ENCODE data around the gene CADM2.
A peak's percentile ranks its signal among the peaks of the same experiment; 100 is the strongest.

Gene CADM2

DNA sequence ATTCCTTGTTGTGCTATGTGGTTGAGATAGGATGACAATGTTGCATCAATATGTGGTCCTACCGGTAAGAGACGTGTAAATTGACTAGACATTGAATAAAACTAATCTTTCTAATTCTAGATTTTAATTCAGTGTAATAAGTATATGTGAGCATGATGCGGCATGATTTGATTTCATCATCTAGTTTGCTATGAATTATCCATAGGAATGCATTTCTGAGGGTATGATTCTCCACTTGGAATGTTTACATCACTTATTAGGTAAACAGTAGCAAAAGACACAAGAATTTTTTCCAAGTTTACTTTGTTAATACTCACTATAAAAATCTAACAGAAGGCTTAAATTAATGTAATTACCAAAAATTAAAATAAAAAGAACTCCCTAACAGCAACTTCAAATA lies 353.5 kb downstream of the CADM2 start:
- no peak for FAIRE-seq
- no peak for TF ChIP-seq POLR2A (IDR thresholded peaks at IDR 0.05; ENCODE audit: low read depth, low read length)
- DNase-seq (ENCODE audit: insufficient read length, low spot score) = no peak

DNA sequence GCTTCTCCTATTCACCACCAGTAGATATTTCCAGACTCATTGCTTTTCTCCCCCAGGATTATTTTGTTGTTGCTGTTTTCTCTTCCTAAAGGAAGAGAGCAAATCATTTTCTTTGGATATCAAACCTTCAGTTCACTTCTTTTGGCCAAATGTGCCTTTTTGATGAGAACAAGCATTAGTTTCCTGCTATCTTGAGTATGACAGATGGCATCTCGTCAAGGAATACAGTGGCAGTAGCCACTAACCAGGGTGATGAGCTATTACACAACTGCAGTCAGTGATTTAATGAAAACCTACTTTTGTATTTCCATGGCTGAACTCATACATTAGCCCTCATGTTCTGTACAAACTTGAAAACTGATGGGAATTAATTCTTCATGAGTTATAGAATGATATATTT lies 354.6 kb downstream of the CADM2 start:
- FAIRE-seq = no peak
- no peak for DNase-seq (ENCODE audit: insufficient read length, low spot score)
- no peak for TF ChIP-seq POLR2A (IDR thresholded peaks at IDR 0.05; ENCODE audit: low read depth, low read length)

DNA sequence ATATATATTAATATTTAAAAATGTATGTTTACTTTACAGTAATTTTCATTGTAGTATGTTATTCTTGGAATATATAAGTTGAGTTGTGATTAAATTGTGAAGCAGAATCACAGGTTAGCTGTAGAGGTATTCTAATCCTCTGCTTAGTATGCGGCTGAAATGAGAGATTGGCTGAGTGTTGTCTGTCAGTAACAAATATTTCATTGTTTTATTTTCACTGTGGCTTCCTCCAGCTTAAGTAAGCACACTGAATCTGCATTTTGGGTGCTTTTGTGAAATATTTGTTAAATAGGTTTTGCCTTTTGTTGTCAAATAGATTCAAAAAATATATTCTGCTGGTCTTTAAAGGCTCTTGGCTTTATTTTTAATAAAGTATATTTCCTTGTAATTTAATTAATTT lies 357.5 kb downstream of the CADM2 start:
- DNase-seq (ENCODE audit: insufficient read length, low spot score) = no peak
- no peak for FAIRE-seq
- TF ChIP-seq POLR2A (IDR thresholded peaks at IDR 0.05; ENCODE audit: low read depth, low read length) = no peak

DNA sequence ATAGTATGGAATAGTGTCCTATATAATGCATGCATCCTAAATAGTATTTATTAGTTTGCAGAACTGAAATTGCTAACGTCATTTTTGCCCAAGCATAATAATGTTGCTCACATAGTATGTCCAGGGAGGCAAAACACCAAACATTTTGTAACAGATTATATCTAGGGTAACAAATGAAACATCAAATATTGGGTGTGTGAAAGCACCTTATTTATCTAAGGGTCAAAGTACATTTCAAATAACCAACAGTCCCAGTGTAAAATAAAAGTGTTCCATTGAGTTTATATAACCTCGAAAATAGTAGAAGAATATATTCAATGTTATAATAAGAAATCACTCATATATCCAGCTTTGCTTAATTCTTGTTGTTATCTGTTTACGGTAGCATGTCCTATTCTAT lies 363.1 kb downstream of the CADM2 start:
- TF ChIP-seq POLR2A (IDR thresholded peaks at IDR 0.05; ENCODE audit: low read depth, low read length) = no peak
- DNase-seq (ENCODE audit: insufficient read length, low spot score) (no peak), FAIRE-seq (no peak)

DNA sequence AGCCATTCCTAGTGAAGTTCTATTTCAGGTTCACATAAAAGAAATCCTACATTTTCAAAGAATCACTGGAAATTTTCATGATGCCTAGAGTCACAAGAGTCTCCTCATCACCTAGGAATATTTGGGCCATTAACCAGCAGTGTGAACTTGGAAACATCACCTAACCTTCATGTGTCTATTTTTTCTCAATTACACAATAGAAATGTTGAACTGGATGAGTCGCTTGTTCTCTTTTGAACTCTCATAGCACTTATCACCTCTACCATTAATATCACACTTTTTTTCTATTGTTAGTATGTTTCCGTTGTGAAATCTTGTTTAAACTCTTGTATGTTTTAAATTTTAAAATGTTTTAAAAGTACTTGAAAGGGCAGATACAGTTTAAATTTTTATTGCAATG lies 371.3 kb downstream of the CADM2 start:
- DNase-seq (ENCODE audit: insufficient read length, low spot score) (no peak), FAIRE-seq (no peak)
- TF ChIP-seq POLR2A (IDR thresholded peaks at IDR 0.05; ENCODE audit: low read depth, low read length) = no peak

DNA sequence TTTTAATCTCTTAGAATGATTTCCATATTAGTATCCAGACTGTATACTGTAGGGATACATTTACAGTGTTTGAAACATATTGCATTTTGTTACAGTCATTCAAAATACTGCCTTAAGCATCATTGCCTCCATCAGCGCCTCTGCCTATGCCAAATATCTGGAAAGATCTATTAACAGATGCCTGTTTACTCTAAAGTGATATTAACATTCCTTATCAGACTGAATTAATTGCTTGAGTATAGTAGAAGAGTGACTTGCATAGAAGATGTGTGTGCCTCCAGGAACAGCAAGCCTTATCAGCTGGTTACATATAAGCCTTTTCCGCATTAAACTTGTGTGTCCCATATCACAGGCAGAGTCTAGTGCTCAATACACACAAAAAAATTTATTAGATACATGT lies 379.1 kb downstream of the CADM2 start:
- no peak for FAIRE-seq
- DNase-seq (ENCODE audit: insufficient read length, low spot score) = no peak
- no peak for TF ChIP-seq POLR2A (IDR thresholded peaks at IDR 0.05; ENCODE audit: low read depth, low read length)

DNA sequence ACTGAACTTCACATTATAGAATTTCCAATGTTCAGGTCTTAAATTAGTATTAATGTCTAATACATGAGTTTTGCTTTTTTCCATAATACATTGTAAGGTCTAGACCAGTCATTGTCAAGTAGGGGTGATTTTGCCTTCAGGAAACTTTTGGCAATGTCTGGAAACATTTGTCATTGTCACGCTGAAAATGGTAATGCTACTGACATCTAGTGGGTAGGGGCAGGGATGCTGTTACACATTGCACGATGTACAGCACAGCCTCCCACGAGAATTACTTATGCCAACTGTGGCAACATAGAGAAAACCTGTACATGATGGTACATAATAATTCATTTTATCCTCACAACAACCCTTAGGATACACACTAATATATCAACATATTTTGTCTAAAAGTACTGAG lies 384.1 kb downstream of the CADM2 start:
- TF ChIP-seq POLR2A (IDR thresholded peaks at IDR 0.05; ENCODE audit: low read depth, low read length) = no peak
- FAIRE-seq (no peak), DNase-seq (ENCODE audit: insufficient read length, low spot score) (no peak)

DNA sequence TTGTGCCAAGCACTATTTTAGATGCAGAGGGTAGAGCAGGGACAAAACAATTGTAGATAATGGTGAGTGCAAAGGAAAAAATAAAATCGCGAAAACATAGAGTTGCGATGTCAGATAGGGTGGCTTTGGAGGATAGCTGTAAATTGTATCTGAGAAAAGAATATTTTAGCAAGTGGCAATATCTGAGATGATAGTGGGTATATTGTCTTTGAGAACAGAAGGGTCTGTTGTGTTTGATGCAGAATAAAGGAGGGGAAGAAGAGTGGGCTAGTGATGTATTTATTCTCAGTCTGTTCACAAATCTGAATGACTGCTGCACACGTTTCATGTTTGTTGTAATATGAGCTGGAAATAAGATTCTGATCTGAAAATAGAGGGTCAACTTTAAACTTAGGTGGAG lies 396.8 kb downstream of the CADM2 start:
- FAIRE-seq = no peak
- no peak for DNase-seq (ENCODE audit: insufficient read length, low spot score)
- TF ChIP-seq POLR2A (IDR thresholded peaks at IDR 0.05; ENCODE audit: low read depth, low read length) = no peak

DNA sequence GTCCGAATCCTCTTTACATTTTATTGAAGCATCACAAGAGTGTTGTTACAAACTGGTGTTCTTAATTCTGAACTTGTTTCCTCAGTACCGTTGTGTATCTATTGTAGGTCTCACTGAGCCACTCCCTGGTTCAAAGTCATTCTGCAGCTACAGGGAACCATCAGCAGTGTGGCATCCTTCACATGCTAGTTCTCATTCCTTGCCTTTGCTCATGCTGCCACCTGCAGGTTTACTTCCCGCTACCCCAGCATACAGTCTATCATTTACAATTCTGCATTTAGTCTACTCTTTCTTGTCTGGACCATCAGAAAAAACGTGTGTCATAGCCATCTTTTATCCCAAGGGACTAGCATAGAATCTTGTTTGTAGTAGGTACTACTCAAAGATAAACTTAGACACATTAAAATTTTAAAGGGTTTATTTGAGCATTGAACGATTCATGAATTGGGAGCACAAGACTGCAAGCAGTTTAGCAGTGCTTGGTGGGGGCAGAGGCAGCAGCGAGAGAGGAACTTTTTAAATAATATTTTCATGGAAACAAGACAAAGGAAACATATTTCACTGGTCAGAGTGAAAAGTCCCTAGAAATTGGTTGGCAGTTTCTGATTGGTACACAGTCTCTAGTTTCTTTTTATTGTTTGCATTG lies 402.1 kb downstream of the CADM2 start:
- DNase-seq (ENCODE audit: insufficient read length, low spot score) (peak; percentile 1), FAIRE-seq (peak; percentile 92)
- TF ChIP-seq POLR2A (IDR thresholded peaks at IDR 0.05; ENCODE audit: low read depth, low read length) = no peak

DNA sequence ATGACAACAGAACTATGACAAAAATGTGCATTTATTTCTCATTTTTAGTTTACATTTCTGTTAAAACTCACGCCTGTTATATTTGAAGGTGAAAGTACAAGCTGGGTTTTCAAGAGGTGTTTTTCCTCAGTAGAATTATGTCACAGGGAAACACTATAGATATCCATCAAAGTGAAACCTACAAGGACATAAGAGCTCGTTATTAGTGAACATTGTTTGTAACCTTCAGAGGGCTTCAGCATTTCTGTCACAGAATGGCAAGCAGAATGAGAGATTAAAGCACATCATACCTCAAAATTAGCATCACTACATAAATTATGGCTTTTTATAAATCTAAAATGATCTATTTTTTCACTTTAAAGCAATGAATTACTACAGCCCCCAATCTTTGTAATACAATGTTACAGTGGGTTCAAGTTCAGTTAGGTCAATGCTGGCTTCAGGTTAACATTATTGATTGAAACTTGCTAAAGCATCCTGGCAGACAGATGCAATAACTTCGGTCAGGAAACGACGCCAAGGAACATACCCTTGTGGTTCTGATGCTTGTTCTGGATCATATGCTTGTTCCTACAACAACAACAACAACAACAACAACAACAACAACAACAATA lies 405.6 kb downstream of the CADM2 start:
- FAIRE-seq (no peak), DNase-seq (ENCODE audit: insufficient read length, low spot score) (no peak)
- no peak for TF ChIP-seq POLR2A (IDR thresholded peaks at IDR 0.05; ENCODE audit: low read depth, low read length)

DNA sequence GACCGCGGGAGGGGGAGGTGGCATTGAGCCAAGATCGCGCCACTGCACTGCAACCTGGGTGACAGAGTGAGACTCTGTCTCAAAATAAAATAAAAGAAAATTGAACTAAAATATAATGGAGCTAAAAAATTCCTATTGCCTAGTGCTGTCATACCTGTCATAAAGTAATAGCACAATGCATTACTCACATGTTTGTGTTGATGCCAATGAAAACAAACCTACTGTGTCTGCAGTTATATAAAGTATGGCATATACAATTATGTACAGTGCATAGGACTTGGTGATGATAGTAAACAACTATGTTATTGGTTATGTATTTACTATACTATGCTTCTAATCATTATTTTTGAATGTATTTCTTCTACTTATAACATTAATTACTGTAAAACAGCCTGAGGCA lies 411.6 kb downstream of the CADM2 start:
- FAIRE-seq (no peak), DNase-seq (ENCODE audit: insufficient read length, low spot score) (no peak)
- no peak for TF ChIP-seq POLR2A (IDR thresholded peaks at IDR 0.05; ENCODE audit: low read depth, low read length)

DNA sequence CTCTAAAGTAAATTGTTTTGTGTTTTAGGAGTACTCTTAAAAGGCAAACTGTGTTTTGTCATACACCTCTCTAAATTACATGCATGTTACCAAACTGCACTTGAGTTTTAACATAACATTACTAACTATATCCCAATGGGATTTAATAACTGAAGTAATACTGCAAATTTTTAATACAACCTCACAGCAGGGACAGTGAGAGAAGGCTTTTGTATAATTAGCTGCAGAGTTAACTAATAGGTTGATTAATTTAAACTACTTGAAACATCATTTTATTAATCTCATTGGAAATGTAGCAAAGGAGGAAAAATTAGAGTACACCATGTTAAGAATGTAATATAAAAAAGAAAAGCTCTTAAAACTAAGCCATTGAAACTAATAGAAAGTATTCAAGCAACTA lies 417.3 kb downstream of the CADM2 start:
- FAIRE-seq (no peak), DNase-seq (ENCODE audit: insufficient read length, low spot score) (no peak)
- TF ChIP-seq POLR2A (IDR thresholded peaks at IDR 0.05; ENCODE audit: low read depth, low read length) = no peak

DNA sequence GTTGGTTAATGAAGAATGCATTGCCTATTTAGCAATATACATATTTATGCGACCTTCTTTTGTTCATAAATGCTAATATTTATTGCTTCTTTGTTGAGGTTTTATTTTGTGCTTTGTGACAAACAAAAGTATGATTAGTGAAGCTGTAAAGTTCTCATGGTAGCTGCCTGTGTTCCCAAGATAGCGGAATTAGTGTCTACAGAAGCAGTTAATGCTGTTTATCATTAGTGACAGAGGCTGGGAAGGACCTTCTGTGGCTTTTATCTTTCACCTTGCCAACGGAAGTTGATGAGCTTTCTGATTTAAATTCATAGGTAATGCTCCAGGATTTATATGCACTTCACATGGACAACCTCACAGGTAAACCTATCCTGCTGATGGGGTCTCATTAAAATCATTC lies 418.3 kb downstream of the CADM2 start:
- DNase-seq (ENCODE audit: insufficient read length, low spot score) (no peak), FAIRE-seq (no peak)
- TF ChIP-seq POLR2A (IDR thresholded peaks at IDR 0.05; ENCODE audit: low read depth, low read length) = no peak

DNA sequence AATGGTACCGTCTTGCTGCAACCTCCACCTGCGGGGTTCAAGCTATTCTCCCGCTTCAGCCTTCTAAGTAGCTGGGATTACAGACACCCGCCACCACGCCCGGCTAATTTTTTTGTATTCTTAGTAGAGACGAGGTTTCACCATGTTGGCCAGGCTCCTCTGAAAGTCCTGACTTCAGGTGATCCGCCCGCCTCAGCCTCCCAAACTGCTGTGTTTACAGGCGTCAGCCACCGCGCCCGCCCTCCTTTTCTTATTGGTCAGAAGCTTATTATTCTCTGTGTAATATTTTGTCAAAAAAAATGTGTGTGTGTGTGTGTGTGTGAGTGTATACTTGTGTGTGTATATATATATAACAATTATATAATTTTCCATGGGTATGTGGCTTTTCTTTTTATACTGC lies 425.6 kb downstream of the CADM2 start:
- DNase-seq (ENCODE audit: insufficient read length, low spot score) (no peak), FAIRE-seq (no peak)
- no peak for TF ChIP-seq POLR2A (IDR thresholded peaks at IDR 0.05; ENCODE audit: low read depth, low read length)

DNA sequence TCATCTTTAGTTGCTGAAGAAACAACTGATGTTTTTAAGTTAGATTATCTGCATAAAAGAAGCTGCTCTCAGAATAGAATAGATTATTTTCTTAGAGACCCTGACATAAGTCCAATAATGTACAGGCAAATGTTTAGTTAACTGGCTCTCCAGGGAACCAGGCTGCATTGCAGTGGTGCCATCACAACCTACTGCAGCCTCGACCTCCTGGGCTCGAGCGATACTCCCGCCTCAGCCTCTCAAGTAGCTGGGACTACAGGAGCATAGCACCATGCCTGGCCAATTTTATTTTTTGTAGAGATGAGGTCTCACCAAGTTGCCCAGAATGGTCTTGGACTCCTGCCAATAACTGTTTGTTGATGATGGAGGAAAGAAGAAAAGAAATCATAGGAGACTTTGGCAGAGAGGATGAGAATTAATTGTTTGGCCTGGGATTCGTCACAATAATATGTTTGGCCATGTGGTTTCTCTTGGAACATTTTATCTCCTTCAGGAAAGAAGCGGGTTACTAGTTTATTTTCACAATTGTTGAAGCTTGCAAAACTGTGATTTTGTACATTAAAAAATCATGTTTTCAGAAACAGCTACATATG lies 429.2 kb downstream of the CADM2 start:
- no peak for FAIRE-seq
- no peak for DNase-seq (ENCODE audit: insufficient read length, low spot score)

More for the DNA sequence above, 429.2 kb downstream of the CADM2 start:
- TF ChIP-seq POLR2A (IDR thresholded peaks at IDR 0.05; ENCODE audit: low read depth, low read length) = no peak

Measured in H54 (cell line).